ENCODE measurements around the gene JMJD8.

DNA sequence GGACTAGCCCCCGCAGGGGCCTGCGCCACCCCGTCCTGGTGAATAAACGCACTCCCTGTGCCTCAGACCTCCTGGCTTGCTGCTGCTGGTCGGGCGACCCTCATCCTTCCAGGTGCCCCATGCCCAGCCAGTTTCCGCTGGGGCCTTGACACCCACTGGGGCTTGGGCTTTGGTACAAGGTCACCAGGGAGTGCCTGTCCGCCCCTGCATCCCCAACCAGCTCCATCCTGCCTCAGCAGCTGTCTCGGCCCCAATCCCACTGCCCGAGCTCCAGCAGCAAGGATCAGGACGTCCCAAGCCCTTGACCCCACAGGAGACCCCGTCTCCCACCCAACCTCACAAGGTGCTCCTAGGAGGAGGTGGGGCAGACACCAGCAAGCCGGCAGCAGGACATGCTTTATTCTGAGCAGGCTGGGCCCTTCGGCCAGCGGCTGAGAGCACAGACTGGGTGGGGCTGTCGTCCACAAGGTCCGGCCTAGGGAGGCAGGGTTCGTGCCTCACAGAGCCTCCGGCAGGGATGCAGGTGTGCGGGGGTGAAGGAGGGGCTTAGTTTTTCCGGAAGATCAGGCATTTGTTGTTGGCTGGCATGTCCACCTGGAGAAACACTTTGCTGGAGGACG, 50.0 kb downstream of the JMJD8 start:
- TF ChIP-seq ZFP37 (tag by site-specific recombination; IDR thresholded peaks at IDR 0.05): no peak
- TF ChIP-seq ZBTB20 (tag by site-specific recombination; IDR thresholded peaks at IDR 0.05): no peak
- TF ChIP-seq YY1 (tag by site-specific recombination; IDR thresholded peaks at IDR 0.05): no peak
- TF ChIP-seq, protein P1, sequence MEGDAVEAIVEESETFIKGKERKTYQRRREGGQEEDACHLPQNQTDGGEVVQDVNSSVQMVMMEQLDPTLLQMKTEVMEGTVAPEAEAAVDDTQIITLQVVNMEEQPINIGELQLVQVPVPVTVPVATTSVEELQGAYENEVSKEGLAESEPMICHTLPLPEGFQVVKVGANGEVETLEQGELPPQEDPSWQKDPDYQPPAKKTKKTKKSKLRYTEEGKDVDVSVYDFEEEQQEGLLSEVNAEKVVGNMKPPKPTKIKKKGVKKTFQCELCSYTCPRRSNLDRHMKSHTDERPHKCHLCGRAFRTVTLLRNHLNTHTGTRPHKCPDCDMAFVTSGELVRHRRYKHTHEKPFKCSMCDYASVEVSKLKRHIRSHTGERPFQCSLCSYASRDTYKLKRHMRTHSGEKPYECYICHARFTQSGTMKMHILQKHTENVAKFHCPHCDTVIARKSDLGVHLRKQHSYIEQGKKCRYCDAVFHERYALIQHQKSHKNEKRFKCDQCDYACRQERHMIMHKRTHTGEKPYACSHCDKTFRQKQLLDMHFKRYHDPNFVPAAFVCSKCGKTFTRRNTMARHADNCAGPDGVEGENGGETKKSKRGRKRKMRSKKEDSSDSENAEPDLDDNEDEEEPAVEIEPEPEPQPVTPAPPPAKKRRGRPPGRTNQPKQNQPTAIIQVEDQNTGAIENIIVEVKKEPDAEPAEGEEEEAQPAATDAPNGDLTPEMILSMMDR (tag by site-specific recombination; IDR thresholded peaks at IDR 0.05): no peak
- TF ChIP-seq SETDB1 (IDR thresholded peaks at IDR 0.05; ENCODE audit: insufficient read length, low read length): no peak
- TF ChIP-seq ZNF114 (tag by site-specific recombination; IDR thresholded peaks at IDR 0.05): no peak

Data from HEK293 (cell line).